ENCODE results near the gene TSFM.

The TSFM gene

DNA sequence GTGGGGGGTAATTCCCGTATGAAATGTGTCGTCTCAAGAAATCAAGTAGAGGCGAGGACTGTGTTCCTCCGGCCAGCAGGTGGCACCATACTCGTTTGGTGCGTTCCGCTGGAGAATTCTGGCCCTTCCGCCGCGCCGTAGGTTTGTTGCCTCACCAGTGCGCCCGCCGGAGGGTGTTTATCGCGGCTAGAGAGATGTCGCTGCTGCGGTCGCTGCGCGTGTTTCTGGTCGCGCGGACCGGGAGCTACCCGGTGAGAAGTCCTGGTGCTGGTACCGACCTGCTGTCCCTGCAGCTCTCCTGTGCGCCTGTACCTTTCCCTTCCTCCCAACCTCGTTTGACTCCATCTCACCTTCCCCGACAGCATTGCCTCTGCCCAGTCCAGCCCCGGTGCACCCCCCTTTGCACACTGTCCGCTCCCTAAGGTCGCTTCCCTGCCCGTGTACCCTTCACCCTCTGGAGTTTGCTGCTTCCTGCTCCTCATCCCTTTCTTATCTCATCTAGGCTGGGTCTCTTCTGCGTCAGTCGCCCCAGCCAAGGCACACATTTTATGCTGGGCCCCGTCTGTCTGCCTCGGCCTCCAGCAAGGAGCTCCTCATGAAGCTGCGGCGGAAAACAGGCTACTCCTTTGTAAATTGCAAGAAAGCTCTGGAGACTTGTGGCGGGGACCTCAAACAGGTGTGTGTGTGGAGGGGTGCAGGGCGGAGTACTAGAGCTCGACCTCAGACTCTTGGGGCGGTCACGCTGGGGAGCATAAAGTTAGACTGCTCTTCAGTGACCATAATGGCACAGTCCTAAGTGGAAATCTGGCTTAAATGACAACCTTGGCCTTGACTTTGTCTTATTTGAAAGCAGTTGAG lies at the start of gene TSFM:
TSFM (plus strand) TSS at position 180 of the 858 bp plus-strand sequence; CDS start at position 195, 15 bp downstream.
- FAIRE-seq: peak; percentile 67

DNA sequence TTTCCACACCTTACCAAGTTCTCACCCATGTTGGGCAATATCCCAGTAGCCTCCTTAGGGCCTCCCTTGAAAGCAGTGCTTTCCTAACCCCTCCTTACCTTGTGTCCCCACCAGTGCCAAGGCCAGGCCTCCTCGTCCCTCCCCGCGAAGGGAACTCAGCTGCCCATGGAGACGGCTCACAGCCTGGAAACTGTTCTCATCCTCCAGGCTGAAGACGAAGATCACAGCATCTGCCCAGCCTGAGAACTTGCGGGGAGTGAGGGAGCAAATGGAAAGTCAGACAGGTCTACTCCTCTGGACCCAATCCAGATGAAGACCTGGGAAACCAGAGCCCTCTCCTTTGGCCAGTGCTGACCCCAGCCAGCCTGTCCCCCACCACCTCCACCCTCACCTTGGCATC lies 48.7 kb upstream of the TSFM start:
- no peak for FAIRE-seq

DNA sequence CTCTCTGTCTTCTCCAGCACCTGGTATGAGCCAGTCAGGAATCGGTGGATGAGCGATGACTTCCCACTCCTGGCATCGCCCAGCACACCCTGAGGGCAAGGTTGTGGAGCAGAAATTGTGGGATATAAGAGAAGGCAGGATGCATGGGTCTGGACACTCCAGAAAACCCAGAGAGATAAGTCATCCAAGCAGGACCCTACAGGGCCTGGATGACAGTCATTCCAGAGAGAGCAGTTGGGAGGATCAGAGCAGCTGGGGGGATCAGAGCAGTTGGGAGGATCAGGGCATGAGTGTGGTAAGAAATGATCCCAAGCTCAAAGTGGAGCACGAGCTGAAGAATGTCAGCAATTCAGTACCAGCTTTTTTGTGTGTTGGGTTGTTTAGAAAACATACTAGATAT lies 48.0 kb upstream of the TSFM start:
- FAIRE-seq: no peak

DNA sequence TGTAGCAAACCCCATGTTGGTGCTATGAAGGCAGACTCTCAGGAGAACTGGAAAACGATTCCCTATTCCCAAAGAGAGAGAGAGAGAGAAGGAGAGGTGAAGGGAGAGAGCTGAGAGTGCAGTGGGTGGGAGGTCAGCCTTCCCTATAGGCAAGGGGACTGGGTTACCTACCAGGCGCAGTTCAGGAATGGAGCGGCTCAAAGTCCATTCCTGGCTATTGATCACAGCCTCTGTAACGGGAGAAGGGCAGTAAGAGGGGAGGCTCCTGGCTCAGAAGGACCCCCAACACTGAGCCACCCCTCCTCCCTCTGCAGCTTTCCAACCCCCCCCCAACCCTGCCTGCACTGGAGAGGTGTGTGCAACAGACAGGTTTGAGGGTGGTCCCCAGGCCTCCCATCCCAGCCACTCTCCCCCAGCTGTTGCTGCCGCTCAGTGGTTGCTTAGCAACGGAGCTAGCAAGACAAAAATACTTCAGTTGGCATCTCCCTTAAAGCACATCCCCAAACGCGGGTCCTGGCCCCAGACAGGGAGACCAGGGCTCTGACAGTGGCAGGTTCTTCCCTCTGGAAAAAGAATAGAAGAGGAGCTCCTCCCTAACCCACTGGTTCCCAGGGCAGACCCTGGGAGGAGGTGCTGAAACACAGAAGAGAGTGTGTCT lies 47.3 kb upstream of the TSFM start:
- no peak for FAIRE-seq

DNA sequence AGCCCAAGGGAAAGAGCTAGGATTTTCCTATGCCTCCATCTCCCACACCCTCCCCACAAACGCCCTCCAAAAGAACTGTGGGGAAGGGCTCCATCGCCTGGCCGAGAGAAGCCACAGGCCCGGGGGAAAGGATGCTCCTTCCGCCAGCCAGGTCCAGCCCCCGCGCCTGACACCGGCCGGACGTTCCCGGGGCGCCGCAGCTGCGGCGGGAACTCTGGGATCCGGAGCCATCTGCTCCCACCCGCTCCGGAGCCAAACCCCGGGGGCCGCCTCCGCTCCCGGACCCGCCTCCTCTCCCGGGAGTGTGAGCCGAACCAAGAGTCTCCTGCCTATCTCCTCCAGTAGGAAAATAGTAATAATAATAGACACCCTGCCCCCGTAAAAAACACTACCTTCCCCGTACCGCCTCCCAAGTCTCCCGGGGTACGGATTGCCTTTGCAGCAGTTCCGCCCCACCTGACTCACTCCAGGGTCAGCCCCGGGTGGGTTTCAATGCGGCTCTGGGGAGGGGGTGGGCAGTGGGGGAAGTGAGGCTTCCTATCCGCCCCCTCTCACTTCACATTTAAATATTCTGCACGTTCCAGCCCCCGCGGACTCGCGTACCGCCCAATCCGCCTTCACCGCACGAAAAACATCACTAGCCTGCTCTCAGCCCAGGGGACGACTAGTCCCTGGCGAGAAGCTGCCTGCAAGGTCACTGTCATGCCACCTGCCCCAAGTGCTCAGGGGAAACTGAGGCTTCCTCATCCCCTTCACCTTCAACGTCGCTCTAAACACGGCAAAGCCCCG lies 46.4 kb upstream of the TSFM start:
- no peak for FAIRE-seq

DNA sequence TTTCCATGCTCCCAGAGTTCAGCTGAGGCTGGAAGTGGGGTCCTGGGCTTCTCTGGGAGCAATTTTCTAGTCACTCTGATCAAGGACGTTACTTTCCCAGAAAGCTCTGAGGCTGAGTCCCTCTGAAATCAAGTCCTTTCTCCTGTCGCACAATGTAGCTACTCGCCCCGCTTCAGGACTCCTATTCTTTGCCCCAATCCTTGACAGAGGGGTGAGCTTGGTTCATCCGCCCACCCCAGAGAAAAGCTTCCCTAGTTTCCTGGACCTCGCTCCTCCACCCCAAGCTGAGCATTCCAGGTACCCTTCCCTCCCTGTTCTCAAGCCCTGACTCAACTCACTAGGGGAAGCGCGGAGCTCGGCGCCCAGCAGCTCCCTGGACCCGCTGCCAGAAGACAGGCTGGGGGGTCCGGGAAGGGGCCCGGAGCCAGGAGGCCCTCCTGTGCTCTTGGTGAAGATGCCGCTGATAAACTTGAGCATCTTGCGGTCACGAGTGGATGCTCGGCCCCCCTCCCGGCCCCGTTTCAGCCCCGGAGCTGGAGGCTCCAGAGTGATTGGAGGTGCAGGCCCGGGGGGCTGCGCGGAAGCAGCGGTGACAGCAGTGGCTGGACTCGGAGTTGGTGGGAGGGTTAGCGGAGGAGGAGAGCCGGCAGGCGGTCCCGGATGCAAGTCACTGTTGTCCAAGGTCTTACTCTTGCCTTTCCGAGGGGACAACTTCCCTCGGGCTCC lies 45.7 kb upstream of the TSFM start:
- FAIRE-seq: no peak

DNA sequence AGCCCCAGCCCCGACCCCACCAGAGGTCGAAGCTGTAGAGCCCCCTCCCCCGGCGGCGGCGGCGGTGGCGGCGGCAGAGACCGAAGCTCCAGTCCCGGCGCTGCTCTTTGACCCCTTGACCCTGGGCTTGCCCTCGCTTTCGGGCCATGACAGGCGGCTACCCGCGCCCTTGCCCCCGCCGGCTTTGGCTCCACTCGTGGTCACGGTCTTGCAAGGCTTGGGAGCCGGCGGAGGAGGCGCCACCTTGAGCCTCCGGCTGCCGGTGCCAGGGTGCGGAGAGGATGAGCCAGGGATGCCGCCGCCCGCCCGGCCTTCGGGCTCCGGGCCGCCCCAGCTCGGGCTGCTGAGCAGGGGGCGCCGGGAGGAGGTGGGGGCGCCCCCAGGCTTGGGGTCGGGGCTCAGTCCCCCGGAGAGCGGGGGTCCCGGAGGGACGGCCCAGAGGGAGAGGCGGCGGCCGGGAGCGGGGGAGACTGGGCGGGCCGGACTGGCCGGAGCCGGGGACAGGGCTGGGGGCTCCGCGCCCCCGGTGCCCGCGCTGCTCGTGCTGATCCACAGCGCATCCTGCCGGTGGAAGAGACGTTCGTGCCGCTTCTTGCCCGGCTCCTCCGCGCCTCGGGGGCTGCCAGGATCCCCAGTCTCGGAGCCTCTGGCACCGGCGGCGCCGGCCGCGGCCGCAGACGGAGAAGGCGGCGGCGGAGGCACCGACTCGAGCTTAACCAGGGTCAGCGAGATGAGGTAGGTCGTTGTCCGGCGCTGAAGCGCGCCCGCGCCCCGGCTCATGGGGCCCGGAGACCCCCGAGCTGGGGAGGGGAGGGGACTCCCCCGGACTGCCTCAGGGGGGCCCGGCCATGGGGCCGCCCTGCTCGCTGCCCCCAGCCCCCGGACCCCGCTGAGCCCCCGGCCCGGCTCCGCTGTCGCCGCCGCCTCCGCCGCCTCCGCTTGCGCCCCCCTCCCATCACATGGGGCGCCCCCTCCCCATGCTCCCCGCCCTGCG lies 44.8 kb upstream of the TSFM start:
- no peak for FAIRE-seq

DNA sequence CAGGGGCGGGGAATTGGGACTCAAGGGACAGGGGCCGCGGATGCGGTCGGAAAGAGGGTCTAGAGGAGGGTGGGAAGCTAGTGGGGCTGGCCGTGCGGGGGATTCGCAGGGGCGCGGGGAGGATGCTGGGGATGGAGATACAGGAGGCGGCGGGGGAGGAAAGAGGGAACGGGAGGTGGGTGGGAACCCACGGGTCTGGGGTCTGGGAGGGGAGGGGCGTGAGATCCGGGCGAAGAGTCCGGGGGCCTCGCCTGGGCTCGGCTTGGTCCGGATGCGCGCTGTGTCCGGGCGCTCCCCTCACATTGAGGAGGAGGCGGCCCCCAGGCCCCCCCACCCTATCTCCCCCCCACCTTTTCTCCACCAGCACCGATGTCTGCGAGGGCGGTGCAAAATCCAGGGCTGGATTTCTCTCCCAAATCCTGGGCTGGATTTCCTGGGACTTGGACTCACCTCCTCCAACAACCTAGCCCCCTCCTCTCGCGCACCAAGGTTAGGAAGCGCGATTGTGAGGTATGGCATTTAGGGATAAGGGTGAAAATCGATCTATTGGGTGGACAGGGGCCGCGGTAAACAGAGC lies 43.8 kb upstream of the TSFM start, which contains the start of gene AGAP2:
AGAP2 (minus strand) TSS at position 82 of the 577 bp plus-strand sequence. CDS start 496 bp downstream, outside the sequence.
- FAIRE-seq: no peak

DNA sequence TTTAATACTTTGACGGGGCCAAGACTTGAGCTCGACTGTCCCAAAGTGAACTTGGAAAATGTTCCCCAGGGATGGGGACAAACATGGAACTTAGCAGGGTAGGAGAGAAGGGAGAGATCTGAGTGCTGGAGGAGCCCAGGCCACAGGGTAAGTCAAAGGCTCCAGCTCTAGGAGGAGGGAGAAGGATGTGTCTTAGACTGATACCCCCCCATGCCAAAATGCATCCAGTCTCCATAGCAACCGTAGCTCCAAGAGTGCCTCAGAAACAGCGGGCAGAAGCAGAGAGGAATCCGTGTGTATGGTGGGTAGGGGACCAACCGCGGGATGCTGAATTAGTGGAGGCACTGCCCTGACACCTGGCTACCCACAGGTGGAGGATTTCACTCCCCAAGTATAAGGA lies 43.2 kb upstream of the TSFM start:
- no peak for FAIRE-seq

DNA sequence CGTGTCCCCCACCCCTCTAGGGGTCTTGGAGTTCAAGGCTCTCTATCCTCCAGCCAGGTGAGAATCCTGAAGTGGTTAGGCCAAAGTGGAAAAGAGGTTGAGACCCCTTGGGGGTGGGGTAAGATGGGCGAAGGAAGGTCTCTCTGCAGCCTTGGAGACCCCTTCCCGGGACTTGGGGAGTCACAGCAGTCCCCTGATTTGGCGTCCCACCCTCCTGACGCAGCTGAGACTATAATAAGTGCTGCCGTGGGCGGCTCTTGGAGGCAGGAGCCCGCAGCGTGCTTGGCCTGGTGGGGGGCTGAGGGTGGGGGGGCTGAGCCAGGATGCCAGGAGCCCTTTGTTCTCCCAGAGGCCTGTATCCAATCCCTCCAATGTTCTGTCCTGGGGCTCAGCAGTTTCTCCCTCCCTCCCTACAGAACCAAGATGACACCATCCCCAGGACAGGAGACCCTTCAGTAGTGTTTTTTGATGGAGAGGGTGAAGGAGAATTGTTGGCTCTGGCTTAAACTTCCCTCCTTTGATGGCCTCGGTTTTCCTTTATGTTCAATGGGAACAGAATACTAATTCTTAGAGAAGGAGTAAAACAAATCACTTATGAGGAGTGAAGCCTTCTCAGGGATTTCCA lies 42.6 kb upstream of the TSFM start:
- no peak for FAIRE-seq

DNA sequence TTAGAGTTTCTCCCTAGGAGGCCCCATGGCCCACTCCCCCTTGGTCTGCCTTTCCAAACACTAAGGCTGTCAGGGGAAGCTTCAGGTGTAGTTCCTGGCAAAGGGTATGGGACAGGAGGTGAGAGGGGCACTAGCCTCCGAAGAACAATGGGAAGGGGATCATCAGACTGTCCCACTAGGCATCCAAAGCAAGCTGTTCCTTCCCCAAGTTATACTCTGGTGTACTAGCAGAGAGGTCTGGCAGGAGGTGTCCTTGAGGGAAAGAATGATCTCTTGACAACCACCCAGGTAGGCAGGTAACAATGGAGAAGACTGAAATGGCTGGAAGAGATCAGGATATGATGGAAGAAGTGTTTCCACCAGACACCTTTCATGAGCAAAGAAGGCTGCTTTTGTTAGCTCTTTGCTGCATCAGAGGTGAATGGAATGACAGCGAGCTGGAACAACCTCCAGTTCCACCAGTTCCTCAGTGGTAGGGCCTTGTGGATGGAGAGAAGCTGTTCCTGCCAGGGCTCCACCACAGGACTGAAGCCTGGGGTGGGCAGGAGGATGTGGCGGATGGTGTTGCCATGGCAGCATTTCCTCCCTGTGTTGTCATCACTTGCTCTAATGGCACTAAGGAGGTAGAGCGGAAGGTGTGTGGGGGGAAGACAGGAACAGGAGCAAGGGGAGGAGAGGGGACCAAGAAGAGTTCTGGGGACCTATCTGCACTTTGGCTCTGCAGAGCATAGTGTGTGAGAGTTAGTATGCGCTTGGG lies 41.8 kb upstream of the TSFM start:
- FAIRE-seq: no peak

DNA sequence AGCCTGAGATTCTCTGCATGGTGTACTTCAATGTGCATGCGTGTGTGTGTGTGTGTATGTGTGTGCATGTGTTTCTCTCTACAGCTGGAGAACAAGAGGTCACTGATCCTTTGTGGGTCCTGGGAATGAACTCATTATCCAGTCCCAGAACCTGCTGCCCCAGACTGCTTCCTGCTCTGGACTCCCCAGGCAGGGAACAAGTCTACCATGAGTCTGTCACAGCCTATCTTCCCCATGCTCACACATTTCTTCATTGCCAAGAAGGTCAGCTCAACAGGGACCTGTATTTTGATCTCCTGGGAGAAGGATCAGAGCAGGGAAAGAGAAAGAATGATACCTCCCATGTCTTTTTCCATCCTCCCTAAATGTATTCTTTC lies 41.2 kb upstream of the TSFM start:
- FAIRE-seq: no peak

DNA sequence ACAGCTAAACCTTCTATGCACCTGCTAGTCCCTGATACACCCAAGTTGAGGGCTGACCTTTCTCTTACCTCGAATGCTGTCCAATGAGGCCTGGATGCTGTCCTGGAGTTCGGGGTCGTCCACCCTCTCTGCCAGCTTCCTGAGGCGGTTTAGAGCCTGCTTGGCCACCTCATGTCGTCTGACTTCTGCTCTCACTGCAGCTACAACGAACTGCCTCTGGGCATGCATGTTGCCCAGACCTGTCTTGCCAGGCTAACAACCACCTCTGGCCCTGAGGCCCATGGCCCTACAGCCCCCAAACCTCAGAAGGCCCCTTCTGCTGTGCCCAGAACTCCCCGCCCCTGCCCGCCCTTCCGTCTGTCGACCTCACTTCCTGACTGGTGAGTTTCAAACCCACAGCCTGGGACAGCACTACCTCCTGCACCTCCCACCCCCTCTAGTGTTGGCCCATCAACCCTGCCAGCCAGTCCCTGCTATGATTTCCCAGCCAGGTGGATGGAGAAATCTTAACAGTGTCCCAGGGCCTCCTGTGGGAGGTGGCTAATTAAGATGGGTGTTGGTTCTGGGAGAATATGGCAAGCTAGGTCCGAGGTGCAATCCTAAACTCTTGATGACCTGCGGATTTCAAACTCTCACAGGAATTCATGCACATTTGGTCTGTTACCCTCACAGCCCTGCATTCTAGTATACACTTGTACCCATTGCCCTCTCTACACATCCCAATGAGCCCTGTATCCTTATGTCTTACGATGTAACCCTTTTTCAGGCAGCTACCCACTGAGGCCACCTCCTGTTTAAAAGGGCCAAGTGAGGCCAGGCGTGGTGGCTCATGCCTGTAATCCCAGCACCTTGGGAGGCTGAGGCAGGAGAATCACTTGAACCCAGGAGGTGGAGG lies 40.5 kb upstream of the TSFM start:
- FAIRE-seq: no peak

DNA sequence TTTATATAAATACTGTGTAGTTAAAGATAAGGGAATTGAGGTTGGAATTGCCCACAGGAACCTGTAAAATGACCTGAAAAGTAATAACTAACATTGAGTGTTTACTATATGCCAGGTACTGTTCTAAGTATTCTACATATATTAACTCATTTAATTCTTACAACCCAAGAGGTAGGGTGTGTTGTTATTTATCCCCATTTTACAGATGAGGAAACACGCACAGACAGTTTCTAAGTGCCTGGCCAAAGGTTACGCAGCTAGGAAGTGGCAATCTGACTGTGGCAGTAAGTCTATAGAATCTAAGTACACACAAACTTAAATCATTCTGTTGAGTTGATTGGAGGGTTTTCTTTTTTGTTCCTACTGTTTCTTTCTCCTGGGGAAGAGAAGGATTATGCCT lies 38.8 kb upstream of the TSFM start:
- no peak for FAIRE-seq

DNA sequence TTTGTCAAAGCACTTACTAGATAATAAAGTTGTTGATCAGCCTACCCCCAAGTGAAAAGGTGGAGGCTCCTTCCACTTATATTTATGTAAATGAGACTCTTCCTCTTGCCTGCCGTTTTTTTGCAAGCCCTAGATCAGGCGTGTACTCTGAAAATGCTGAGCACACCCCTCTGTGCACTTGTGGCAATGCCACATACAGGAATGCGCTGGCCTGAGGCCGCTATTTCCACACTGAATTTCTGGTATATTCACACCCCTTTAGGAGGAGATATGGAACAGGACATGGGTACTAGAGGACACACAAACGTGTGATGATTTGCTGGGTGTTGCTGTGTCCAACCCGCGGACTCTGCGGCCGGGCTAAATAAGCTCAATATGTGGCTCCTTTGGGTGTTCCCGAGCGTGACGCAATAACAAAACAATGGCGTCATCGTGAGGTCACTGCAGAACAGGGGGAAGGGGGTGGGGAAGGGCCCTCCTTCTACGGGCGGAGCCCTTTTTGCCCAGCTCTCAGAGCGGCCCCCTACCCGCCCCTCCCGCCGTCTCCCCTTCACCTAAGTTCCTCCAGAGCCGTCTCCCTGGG lies 38.3 kb upstream of the TSFM start:
- FAIRE-seq: no peak

DNA sequence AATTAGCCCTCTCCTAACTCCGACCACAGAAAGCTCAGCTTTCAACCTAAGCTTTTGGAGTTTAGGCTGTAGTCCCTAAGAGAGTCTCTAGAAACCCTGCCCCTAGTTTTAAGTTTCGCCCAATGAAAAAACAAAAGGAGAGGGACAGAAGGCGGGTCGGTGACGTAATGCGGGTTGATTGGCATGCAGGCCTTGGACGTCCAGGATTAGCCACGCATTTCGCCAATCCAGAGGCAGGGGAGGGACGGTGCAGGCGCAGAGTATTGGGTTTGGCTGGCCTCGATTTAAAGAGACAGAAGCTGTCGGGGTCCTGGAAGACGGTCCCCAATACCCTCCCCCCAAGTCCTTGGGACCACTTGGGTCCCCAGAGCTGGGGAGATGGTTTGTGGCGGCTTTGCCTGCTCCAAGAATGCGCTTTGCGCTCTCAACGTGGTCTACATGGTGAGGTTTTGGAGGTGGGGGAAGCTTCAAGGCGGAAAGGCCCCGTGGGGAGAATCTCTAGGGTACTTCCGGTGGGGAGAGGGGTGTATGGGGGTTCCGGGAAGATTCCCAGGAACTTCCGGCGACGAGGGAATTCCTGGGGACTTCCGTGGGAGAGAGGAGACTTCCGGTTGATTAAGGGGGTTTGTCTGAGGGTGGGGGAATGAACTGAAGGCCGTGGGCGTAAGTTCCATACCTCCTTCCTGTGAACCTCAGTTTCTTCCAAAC lies 37.7 kb upstream of the TSFM start, which contains the start of gene TSPAN31:
TSPAN31 (plus strand) TSS at position 263 of the 708 bp plus-strand sequence; CDS start at position 379, 116 bp downstream.
- FAIRE-seq: peak; percentile 95

DNA sequence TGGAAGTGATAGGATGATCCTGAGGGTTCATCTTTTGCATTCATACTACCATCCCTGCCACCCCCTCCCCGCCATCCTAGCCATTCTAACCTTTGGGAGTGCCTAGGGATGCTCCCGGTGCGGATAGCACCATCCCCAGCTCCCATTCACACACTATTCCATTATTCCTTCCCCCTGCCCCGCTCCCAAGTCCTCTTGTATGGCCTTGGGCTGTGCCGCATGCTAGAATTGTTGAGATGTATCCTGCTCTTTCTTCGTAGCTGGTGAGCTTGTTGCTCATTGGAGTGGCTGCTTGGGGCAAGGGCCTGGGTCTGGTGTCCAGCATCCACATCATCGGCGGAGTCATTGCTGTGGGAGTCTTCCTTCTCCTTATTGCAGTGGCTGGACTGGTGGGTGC lies 37.1 kb upstream of the TSFM start:
- FAIRE-seq: no peak

DNA sequence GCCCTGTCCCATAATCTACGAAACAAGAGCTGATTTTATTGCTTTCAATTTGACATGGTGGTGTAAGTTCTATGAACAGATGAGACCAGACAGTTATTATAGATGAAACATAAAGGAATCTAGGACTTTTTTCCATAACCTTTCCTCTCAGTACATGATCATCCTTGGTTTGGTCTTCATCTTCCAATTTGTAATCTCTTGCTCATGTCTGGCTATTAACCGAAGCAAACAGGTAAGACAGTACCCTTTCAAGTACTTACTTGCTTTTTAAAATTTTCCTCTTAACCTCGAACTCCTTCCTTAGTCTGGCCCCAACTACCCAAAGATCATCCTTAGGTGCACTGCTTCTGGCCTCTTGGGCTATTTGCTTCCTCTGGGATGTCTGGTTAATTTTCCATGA lies 36.6 kb upstream of the TSFM start:
- FAIRE-seq: no peak
